ENCODE data around the gene VPS18. TPM values are rescaled to one million over a fixed set of nuclear protein-coding genes. Genes with fewer than 3 reads are reported as not detected.

The VPS18 gene
- polyA plus RNA-seq, 3 donors: 4.0 to 9.6 (median 6.9) TPM

DNA sequence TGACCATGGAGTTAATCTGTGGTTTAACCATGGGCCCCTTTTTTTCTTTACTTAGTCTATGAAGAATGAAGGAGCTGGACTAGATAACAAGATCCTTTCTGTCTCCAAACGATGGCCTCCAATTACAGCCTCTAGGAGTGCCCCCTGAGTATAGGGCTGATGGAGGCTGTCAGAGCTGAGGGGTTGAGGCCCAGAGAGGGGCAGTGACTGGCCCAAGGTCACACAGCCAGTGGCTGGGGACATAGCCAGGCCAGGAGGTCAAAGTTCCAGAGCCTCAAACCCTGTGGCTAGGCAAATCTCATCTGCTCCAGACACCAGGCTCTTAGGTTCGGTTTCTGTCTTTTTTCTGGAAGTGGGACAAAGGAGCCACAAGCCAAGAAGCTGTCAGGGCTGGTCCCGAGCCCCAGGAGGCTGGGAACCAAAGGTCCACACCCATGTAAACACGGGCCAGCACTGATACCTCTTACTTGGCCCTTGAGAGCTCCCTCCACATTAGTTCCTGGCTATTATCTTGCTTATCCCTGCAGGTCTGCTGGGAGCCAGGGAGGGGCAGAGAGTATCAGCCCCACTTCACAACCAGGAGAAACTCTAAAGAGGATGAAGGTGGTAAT is 30.5 kb upstream of the VPS18 start:
- H3K27ac ChIP-seq (ENCODE audit: low read depth, low read length): no peak overlapping the region
- WGBS, 3 donors: 17 to 58% (median 45%) methylated on average over 4 of the region's 4 CpGs

DNA sequence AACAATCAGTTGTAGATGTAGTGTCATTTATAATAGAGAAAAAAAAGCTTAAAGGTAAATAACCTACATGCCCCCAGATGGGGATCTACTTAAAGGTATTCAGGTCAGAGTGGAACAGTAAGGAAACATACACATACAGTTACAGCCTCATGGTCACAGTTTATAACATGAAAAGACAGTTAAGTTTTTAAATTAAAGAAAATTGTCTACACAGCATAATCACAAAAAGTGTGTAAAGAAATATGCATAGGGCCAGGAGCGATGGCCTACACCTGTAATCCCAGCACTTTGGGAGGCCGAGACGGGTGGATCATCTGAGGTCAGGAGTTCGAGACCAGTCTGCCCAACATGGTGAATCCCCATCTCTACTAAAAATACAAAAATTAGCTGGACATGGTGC is 27.1 kb upstream of the VPS18 start:
- whole genome bisulfite sequencing, 3 donors: 97 to 99% (median 98%) methylated on average over 4 of the region's 4 CpGs
- no peak overlapping the region for H3K27ac ChIP-seq (ENCODE audit: low read depth, low read length)

DNA sequence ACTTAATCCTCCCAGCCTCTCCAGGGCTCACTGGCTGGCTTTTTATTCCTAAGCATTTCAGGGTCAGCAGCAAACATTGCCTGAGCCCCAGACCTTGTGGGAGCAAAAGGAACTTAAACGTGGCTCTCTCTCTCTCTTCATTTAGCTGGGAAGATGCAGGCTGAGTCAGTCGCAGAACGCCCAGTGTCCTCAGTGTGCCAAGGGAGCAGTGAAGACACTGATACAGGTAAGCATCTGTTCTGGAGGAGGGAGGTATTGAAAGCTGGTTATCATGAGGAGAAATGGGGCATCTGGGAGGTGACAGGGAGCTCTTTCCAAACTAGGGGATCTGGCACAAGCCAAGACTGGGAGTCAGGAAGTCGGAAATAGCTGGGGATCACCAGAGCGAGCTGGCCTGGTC is 24.6 kb upstream of the VPS18 start:
- H3K27ac ChIP-seq (ENCODE audit: low read depth, low read length): no peak overlapping the region
- WGBS, 3 donors: 71 to 79% (median 73%) methylated on average over 5 of the region's 5 CpGs

DNA sequence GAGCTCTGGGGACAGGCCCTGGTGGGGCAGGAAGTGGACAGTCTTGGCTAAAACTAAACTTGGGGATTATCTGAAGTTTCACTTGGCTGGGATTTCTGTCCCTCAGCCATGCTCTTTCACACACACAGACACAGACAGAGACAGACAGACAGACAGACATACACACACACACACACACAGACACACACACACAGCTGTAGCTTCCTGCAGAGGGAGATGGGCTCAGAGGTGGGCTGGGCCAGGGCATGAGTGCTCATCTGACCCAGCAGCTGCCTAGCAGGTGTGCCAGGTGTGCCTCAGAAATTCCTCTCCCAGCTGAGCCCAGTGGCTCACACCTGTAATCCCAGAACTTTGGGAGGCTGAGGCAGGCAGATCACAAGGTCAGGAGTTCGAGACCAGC is 23.5 kb upstream of the VPS18 start:
- WGBS, 3 donors: 50 to 100% (median 93%) methylated on average over 1 of the region's 1 CpG
- H3K27ac ChIP-seq (ENCODE audit: low read depth, low read length): no peak overlapping the region

DNA sequence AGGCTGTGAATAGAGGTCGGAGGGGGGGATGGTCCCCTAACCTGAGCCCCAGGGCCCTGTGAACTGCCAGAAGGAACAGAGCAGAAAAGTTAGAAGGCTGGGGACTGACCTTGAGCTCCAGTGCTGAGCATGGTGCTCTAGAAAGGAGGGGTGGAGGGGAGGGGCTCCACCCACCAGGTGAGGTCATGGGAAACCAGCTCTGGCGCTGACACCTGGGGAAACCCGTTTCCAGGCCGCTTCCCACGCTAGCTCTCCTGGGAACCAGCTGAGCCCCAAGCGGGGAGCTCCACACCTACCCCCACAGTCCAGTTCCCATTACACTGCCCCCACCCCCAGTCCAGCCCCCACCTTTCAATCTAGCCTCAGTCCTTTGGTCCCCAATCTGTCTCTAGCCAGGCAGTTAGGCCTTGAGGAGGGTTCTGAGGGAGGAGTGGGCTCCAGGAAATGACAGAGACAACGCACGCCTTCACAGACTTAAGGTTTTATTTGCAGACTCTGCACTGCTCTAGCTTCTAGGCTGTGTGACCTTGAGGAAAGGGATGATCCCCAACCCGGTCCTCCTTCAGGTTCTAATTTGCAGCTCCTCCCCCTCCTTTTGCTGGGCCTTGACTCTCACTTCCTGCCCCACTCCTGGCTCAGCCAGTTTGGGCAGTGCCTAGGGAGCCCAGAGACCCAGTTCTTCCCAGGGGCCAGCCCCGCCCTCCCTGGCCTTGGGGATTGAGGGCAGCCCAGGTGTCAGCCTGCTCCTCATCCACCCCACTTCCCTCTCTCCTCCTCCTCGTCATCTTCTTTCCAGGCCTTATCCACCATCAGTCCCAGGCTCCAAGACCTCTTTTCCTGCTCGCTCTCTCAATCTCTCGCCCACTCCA is 22.3 kb upstream of the VPS18 start:
- WGBS, 3 donors: 25 to 87% (median 84%) methylated on average over 13 of the region's 13 CpGs

DNA sequence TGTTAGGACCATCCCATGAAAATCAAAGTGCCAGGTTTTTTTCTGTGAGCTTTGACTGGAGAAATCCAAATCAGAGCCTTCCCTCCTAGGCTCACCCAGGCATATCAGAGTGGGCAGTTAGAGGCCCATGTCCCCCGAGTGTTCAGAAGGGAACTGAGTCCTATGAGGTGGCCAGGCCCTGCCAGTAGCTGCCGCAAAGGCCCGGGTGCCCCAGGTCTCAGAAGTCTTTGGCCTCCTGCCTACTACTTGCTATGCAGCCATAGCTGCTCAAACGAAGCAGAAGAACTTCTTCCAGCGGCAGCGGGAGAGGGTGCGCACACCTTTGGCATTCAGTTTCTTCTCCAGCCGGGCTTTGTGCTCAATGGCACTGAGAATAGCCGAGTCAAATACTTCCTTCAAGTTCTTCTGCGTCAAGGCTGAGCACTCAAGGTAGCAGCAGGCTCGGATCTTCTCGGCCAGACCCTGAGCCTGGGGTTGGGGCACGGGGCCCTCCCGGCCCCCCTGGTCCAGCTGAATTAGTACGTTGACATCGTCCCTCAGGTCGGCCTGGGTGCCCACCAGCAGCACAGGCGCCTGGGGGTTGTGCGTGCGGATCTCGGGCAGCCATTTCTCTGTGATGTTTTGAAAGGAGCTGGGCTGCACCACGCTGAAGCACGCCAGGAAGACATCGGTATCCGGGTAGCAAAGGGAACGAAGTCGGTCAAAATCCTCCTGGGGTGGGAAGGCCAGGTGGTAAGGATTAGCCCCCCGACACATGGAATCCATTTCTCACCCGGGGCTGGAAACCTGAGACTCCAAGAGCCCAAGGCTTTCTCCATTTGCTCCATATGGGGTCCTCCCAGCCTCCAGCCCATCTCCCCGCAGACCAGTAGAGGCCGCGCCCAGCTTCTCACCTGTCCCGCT is 21.2 kb upstream of the VPS18 start:
- no peak overlapping the region for H3K27ac ChIP-seq (ENCODE audit: low read depth, low read length)
- WGBS, 3 donors: 29 to 65% (median 62%) methylated on average over 33 of the region's 33 CpGs

More for the DNA sequence above, 22.3 kb upstream of the VPS18 start:
- no peak overlapping the region for H3K27ac ChIP-seq (ENCODE audit: low read depth, low read length)

DNA sequence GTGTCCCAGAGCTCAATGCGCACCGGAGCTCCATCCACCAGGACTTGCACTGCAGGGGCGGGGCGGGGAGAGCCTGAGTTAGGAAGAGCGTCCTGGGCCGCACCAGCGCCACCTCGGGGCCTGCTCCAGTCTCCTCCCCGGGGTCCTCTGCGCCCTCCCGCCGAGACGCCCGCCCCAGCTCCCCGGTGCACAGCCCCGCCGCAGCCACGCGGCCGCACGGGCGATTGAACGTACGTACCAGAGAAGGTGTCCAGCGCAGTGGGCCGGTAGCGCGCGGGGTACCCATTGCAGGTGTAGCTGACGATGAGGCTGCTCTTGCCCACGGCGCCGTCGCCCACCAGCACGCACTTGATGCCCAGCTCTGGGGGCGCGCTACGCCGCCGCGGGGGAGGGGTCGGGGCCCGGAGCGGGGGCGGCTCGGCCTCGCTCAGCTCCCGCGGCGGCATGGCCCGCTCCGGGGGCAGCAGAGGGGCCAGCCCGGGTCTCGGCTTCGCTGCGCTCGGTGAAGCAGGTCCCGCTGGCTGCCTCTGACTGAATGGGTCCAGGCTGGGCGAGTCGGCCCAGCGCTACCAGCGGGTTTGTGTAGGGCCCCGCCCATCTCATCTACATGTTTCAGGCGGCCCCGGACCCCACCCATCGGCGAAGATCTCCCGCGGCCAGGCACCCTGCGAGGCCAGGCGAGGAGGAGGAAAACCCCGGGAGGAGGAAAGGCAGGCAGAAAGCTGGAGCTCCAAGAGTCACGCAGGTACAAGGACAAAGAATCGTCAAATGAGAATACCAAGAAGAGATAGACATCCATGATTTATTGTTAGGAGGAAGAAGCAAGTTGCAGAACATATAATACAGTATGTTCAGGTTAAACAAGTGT is 20.3 kb upstream of the VPS18 start, which contains the start of gene RHOV:
TSS of gene RHOV (minus strand) at position 541 of the 868 bp plus-strand sequence. CDS start at position 446, 95 bp downstream.
- H3K27ac ChIP-seq (ENCODE audit: low read depth, low read length): no peak within 1 kb of the TSS
- 0 to 1% (median 1%) methylated on average over 70 to 74 of the region's 74 CpGs for WGBS, 3 donors

DNA sequence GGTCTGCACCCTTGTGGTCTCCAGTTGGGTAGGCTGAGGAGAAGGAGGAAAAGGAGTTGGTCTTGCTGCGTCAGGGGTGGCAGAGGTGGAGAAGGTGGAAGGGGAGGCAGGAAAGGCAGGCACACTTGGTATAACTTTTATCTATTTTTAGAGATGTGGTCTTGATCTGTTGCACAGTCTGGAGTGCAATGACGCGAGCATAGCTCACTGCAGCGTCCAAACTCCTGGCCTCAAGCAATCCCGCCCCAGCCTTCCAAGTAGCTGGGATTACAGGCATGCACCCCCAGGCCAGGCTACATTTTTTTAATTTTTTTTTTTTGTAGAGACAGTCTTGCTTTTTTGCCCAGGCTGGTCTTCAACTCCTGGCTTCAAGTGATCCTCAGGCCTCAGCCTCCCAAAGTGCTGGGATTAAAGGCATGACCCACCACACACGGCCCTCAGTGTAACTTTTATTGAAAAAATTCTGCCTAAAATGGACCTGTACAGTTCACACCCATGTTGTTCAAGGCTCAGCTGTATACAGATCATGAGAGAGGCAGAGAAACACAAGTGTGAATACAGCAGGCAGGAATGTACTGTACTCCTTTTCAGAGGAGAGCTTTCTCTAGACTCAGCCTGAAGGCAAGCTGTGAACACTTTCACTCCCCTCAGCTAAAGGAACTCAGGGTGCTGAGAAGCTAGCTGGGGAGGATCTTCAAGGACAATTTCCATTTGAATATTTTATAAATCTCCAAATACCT is 18.1 kb upstream of the VPS18 start:
- 81 to 92% (median 88%) methylated on average over 6 of the region's 6 CpGs for WGBS, 3 donors
- no peak overlapping the region for H3K27ac ChIP-seq (ENCODE audit: low read depth, low read length)

DNA sequence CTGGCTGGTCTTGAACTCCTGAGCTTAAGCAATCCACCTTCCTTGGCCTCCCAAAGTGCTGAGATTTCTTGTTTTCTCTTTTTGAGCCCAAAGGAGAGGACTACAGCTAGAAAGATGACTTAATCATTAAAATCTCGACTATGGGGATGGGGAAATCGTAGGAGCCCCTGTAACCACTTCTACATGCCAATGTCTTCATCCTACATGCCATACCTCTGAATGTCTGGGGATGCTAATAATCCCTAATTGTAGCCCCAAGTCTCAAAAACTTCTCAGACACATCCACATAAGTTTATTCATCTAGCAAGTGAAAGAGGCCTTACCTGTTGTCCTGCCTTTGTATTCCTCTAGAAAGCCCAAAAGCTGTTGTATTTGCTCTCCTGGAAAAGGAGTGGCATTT is 16.6 kb upstream of the VPS18 start:
- H3K27ac ChIP-seq (ENCODE audit: low read depth, low read length): no peak overlapping the region

DNA sequence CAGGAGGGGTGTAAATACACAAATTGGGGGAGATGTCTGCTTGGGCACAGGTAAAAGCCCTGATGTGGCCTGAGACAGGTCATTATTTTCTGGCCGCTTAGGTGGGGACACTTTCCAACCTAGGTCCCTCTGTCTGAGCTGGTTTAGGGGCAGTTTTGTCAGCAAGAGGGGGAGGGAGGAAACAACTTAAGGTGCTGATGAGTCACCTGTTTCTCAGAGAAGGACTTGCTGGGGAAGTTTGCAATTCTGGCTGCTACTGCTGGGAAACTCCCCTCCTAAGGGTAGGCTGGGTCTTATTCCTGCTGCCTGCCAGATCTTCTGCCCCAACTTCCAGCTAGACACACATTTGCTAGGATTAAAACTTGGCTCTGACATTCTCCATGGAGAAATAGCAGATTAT is 15.5 kb upstream of the VPS18 start:
- WGBS, 3 donors: 86 to 95% (median 94%) methylated on average over 1 of the region's 1 CpG
- no peak overlapping the region for H3K27ac ChIP-seq (ENCODE audit: low read depth, low read length)

More for the DNA sequence above, 16.6 kb upstream of the VPS18 start:
- WGBS, 3 donors: 43 to 64% (median 55%) methylated on average over 2 of the region's 2 CpGs

DNA sequence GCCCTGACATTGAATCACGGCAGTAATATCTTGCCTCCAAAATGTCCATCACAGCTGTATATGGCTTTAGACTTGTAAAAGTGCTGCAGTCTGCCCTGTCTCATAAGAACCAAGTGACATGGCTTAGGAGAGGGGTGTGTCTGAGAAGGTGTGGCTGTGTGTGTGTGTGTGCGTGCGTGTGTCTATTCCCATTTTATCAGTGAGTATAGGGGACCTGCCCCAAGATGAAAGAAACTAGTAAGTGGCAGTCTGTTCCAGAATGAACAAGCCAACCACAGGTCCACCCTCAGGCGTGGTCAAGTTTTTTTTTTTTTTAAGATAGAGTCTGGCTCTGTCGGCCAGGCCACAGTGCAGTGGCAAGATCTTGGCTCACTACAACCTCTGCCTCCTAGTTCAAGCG is 14.6 kb upstream of the VPS18 start:
- 77 to 90% (median 88%) methylated on average over 6 of the region's 6 CpGs for WGBS, 3 donors
- no peak overlapping the region for H3K27ac ChIP-seq (ENCODE audit: low read depth, low read length)

DNA sequence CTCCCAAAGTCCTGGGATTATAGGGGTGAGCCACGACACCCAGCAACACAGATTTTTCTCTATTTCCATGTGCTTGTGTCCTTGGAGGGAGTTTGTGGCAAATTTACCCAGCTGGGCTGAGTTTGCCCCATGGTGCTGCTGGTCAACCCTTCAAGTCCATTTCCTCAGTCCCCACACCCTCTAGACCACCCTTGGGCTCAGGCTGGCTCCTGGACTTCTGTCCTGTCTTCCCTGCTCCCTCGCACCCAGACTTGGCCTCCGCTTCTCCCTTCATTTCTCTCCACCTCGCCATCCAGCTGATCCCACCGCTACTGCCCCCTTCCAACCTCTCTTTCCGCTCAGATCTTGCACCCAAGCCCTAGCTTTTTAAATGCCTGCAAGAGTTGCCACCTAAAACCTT is 12.9 kb upstream of the VPS18 start:
- 96 to 99% (median 96%) methylated on average over 6 of the region's 6 CpGs for WGBS, 3 donors
- H3K27ac ChIP-seq (ENCODE audit: low read depth, low read length): no peak overlapping the region

DNA sequence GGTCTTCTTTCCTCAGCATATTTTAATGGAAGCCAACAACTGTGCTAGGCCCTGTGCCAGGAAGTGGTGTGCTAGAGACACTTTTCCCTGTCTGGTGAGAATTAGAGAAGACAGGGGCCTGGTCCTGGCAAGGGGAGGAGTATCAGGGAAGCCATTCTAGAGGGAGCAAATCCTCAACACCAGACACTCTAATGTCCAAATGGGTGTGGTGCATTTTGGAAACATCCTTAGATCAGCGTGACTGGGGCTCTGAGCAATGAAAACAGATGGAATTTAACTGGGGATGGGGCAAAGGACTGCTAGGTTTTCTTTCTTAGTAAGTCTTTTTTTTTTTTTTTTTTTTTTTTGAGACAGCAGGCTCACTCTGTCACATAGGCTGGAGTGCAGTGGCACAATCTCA is 7.7 kb upstream of the VPS18 start:
- H3K27ac ChIP-seq (ENCODE audit: low read depth, low read length): no peak overlapping the region
- 73 to 91% (median 74%) methylated on average over 1 of the region's 1 CpG for WGBS, 3 donors

DNA sequence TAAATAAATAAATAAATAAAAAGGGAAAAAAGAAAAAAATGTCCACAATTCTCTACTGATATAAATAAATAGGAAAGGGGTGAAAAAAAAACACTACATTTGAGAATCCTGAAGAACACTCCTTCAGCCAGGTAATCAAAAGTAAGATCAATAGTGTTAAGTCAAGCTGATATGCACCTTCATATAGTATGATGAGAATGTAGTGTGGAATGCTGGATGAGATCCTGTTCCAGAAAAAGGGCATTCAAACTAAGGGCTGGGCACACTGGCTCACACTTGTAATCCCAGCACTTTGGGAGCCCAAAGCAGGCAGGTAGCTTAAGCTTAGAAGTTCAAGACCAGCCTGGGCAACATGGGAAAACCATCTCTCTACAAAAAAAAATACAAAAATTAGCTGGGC is 5.1 kb upstream of the VPS18 start:
- no peak overlapping the region for H3K27ac ChIP-seq (ENCODE audit: low read depth, low read length)

DNA sequence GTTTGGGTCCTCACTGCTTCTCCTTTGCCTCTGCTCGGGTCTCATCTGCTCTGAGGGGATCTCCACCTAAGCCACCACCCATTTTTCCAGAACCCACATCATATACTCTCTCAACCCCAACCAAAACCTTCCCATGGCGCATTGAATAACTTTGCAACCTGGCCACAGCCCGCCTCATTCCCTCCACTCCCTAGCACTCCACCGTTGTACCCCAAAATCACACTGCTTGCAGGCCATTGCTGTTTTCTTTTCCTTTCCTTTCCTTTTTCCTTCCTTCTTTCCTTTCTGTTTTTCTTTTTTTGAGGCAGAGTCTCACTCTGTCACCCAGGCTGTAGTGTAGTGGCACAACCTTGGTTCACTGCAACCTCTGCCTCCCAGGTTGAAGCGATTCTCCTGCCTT is 3.1 kb upstream of the VPS18 start:
- H3K27ac ChIP-seq (ENCODE audit: low read depth, low read length): no peak overlapping the region
- WGBS, 3 donors: 78 to 88% (median 85%) methylated on average over 5 of the region's 5 CpGs

DNA sequence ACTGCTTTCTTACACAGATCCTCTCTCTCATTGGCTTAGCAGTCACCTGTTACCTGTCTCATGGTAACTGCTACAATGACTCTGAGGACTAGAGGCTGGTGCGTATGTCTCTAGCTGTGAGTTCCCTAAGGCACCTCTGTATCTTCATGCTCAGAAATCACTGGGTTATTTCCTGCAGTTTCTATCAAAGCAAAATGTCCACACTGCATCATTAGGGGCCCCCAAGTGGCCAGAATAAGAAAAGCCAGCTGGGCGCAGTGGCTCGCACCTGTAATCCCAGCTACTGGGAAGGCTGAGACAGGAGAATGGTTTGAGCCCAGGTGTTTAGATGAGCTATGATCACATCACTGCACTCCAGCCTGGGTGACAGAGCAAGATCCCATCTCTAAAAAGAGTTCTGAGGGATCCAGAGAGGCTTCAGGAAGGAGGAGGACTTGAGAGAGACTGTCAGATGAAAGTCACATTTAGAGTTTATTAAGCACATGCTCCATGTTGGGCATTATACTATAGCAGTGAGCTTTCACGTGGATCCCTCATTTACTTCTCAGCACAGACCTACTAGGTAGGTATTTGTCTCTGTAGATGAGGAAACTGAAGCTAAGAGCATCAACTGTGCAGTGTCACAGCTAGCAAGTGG is 2.3 kb upstream of the VPS18 start:
- WGBS, 3 donors: 7 to 13% (median 9%) methylated on average over 4 of the region's 4 CpGs
- H3K27ac ChIP-seq (ENCODE audit: low read depth, low read length): no peak overlapping the region

DNA sequence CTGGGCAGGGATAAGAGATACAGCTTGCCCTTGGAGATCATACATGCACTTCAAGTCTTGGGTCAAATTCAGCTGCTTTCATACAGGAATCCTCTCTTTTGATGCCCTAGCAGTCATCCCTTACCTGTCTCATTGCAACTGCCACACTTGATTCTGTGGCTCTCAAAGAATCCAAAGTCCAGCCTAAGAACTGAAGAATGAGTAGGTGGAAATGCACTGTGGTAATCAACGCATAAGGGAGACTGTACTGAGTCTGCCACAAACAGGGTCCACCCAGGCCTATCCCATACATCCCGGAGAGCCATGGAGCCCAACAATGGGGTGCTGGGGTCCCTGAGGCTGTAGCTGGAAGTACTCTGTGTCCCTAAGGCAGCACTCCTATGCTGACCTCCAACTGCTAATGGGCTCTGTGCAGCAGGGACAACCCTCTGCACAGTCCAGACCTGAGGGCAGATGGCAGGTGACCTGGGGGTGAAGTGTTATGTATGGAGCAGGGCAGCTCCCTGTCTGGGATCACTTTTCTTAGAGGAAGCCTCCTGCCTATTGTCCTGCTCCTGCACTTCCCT is 1.7 kb upstream of the VPS18 start:
- WGBS, 3 donors: 60 to 90% (median 82%) methylated on average over 2 of the region's 2 CpGs

More for the DNA sequence above, 1.7 kb upstream of the VPS18 start:
- H3K27ac ChIP-seq (ENCODE audit: low read depth, low read length): no peak overlapping the region

Data from adipose tissue (tissue), 3 donors.